ENCODE data around the gene VAC14.
A peak's percentile ranks its signal among the peaks of the same experiment; 100 is the strongest.

VAC14 gene

GRCh38 chr16:70772493-70772892 lies 28.5 kb downstream of the VAC14 start:
- no peak overlapping the region for H3K27ac ChIP-seq (replicated peaks)
- H3K27me3 ChIP-seq (ENCODE audit: insufficient read depth, poor library complexity, severe bottlenecking): no peaks in the 10 kb centered on the region
- TF ChIP-seq REST (IDR thresholded peaks at IDR 0.05; ENCODE audit: insufficient replicate concordance, low read depth) (no peak), GABPA (IDR thresholded peaks at IDR 0.05; ENCODE audit: low read depth) (no peak), CTCF (IDR thresholded peaks at IDR 0.05; ENCODE audit: insufficient read depth, low read length) (no peak), POLR2AphosphoS5 (IDR thresholded peaks at IDR 0.05; ENCODE audit: low read depth) (no peak), SPI1 (IDR thresholded peaks at IDR 0.05; ENCODE audit: borderline replicate concordance, low read depth) (no peak)
- no peak for DNase-seq (ENCODE audit: low read depth in 1 of 2, low spot score in 1 of 2)
- no peak overlapping the region for H3K4me3 ChIP-seq (replicated peaks; ENCODE audit: insufficient read depth, low read length)

- Histone ChIP-seq H3K27me3 (ENCODE audit: insufficient read depth, poor library complexity, severe bottlenecking) (no peaks in the 10 kb centered on the region), H3K27ac (replicated peaks) (no peak overlapping the region), H3K4me3 (replicated peaks; ENCODE audit: insufficient read depth, low read length) (no peak overlapping the region)
- peak in 1 of 2 experiments; percentile 56 for DNase-seq (ENCODE audit: low read depth in 1 of 2, low spot score in 1 of 2)
- TF ChIP-seq POLR2AphosphoS5 (IDR thresholded peaks at IDR 0.05; ENCODE audit: low read depth) (no peak), CTCF (IDR thresholded peaks at IDR 0.05; ENCODE audit: insufficient read depth, low read length) (peak; percentile 82)
These were observed 30.1 kb downstream of the VAC14 start for GRCh38 chr16:70770626-70771552.

GRCh38 chr16:70770291-70770625 lies 30.7 kb downstream of the VAC14 start:
- Histone ChIP-seq H3K27me3 (ENCODE audit: insufficient read depth, poor library complexity, severe bottlenecking) (no peaks in the 10 kb centered on the region), H3K4me3 (replicated peaks; ENCODE audit: insufficient read depth, low read length) (no peak overlapping the region), H3K27ac (replicated peaks) (no peak overlapping the region)
- no peak for DNase-seq (ENCODE audit: low read depth in 1 of 2, low spot score in 1 of 2)
- TF ChIP-seq GABPA (IDR thresholded peaks at IDR 0.05; ENCODE audit: low read depth) (no peak), REST (IDR thresholded peaks at IDR 0.05; ENCODE audit: insufficient replicate concordance, low read depth) (no peak), POLR2AphosphoS5 (IDR thresholded peaks at IDR 0.05; ENCODE audit: low read depth) (no peak), CTCF (IDR thresholded peaks at IDR 0.05; ENCODE audit: insufficient read depth, low read length) (no peak), SPI1 (IDR thresholded peaks at IDR 0.05; ENCODE audit: borderline replicate concordance, low read depth) (no peak)
